Esophagus squamous epithelium (tissue), 4 donors: ENCODE results near the gene CCDC15.

ENCODE experiments used
- POLR2A ChIP-seq, 4 donors: fragments of 450-650 bp; IDR thresholded peaks; one replicate each; pipeline ENCODE4 v1.6.1; 2017; ENCODE audit warnings: antibody characterized with exemption in 4 of 4, mild to moderate bottlenecking in 4 of 4, moderate library complexity in 3 of 4
- TF ChIP-seq, protein P1 (sequence below), 6 experiments: fragments of 450-650 bp in 4 of 6; fragments of 200-600 bp in 2 of 6; sonication (generic) in 2 of 6; IDR thresholded peaks; one replicate each; pipeline ENCODE4 v1.5.1; 2016 to 2019; ENCODE audit warnings: antibody characterized with exemption in 6 of 6, mild to moderate bottlenecking in 4 of 6, moderate library complexity in 4 of 6

DNA sequence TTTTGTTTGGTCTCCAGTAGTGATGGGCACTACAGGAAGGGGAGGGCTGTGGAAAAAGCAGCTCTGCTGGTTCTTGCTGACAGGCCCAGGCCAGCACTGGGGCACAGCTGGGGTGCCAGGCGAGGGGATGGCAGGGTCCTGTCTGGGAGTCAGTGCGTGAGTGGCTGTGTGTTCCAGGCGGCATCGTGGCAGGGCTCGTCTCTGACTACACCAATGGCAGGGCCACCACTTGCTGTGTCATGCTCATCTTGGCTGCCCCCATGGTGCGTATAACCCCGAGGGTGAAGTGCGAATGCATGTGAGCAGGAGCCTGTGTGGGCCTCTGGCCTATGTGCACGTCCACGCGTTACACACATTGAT is 130.0 kb downstream of the CCDC15 start:
- TF ChIP-seq, protein P1, sequence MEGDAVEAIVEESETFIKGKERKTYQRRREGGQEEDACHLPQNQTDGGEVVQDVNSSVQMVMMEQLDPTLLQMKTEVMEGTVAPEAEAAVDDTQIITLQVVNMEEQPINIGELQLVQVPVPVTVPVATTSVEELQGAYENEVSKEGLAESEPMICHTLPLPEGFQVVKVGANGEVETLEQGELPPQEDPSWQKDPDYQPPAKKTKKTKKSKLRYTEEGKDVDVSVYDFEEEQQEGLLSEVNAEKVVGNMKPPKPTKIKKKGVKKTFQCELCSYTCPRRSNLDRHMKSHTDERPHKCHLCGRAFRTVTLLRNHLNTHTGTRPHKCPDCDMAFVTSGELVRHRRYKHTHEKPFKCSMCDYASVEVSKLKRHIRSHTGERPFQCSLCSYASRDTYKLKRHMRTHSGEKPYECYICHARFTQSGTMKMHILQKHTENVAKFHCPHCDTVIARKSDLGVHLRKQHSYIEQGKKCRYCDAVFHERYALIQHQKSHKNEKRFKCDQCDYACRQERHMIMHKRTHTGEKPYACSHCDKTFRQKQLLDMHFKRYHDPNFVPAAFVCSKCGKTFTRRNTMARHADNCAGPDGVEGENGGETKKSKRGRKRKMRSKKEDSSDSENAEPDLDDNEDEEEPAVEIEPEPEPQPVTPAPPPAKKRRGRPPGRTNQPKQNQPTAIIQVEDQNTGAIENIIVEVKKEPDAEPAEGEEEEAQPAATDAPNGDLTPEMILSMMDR (IDR thresholded peaks at IDR 0.05): no peak
- TF ChIP-seq POLR2A (IDR thresholded peaks at IDR 0.05): no peak
